Measurements from ENCODE around the gene NALCN. TPM values are rescaled to one million over a fixed set of nuclear protein-coding genes. Genes with fewer than 3 reads are reported as not detected.

Gene NALCN
- total RNA-seq, 2 experiments from 2014 or later: not detected

DNA sequence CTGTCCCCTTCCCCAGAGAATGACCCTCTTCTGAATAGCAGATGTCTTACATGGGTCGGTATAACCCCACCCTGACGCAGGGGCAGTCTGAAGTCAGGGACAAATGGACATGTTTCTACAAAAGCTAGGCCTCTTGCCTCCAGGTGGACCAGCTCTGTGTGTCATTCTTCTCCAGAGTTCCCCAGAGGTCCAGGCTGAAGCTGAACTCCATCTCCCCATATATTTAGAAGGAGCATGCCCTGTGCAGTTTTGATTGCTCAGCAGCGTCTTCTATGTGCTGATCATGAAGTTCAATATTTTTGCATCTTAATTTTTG, 8.8 kb upstream of the NALCN start:
- Mint-ChIP-seq H3K9me3 (peaks cover 1% of the 10 kb centered on the region), H3K27ac (no peak overlapping the region), H3K27me3 (peaks cover 19% of the 10 kb centered on the region), H3K36me3 (ENCODE audit: low read depth) (no peaks in the 10 kb centered on the region), H3K4me3 (no peak overlapping the region), H3K4me1 (ENCODE audit: low read depth) (no peaks in the 10 kb centered on the region)
- Histone ChIP-seq H3K4me3 (ENCODE audit: low read length) (no peak overlapping the region), H3K9me3 (ENCODE audit: control insufficient read depth in 1 of 2, insufficient read depth in 1 of 2, low read length in 2 of 2) (no peaks in the 10 kb centered on the region), H3K4me1 (ENCODE audit: insufficient read depth, low read length) (no peaks in the 10 kb centered on the region), H3K36me3 (ENCODE audit: insufficient read depth, low read length) (no peaks in the 10 kb centered on the region), H3K27ac (ENCODE audit: low read depth in 1 of 2, low read length in 2 of 2) (no peak overlapping the region), H3K27me3 (ENCODE audit: control insufficient read depth in 1 of 2, insufficient read depth in 2 of 2, low read length in 2 of 2) (no peaks in the 10 kb centered on the region)
- intact Hi-C loops (cut with DNase I, micrococcal nuclease): no loop called here
- ChIA-PET CTCF (no interaction called here), POLR2A (interaction anchor here (0.6 kb wide), 1 partner anchor 715 kb away, joined by 3 read pairs; no protein-coding TSS in a partner anchor)
- ATAC-seq (ENCODE audit: poor library complexity) (no peak), DNase-seq (no peak)
- TF ChIP-seq, protein P1, sequence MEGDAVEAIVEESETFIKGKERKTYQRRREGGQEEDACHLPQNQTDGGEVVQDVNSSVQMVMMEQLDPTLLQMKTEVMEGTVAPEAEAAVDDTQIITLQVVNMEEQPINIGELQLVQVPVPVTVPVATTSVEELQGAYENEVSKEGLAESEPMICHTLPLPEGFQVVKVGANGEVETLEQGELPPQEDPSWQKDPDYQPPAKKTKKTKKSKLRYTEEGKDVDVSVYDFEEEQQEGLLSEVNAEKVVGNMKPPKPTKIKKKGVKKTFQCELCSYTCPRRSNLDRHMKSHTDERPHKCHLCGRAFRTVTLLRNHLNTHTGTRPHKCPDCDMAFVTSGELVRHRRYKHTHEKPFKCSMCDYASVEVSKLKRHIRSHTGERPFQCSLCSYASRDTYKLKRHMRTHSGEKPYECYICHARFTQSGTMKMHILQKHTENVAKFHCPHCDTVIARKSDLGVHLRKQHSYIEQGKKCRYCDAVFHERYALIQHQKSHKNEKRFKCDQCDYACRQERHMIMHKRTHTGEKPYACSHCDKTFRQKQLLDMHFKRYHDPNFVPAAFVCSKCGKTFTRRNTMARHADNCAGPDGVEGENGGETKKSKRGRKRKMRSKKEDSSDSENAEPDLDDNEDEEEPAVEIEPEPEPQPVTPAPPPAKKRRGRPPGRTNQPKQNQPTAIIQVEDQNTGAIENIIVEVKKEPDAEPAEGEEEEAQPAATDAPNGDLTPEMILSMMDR (IDR thresholded peaks at IDR 0.05): no peak

DNA sequence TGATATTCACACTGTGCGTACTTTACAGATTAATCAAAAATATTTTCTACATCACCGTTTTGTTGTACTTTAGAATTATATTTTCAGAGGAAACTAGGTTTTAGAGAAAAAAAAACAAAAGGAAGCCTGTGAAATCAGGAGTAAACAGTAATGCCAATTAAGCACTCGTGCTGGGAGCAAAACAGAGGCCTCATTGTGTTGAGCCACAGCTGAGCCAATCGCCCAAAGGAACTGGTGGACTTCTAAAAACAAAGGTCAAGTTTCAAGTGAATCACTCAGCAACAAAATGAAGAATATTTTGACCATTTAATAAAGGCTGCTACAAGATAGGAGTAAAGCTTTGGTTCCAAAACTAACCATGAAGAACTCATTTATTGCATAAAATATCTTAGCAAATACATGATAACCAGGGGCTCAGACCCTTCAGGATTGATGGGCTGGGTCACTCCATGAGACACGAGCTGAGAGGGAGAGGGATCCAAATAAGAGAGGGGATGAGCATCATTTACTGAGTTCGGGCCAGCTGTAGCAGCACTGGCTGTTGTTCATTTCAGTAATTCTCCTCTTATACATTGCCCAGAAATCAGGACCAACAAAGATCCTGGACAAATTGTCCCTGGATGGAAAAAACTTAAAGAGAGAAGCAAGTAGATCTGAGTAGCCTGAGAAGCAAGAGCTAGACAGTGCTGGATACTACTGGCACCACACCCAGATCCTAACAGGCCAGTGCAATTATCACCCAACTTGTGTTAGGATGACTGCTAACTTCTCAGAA, 8.3 kb upstream of the NALCN start:
- H3K4me3 ChIP-seq (ENCODE audit: low read length): no peak overlapping the region
- Mint-ChIP-seq H3K27ac (no peak overlapping the region), H3K4me1 (ENCODE audit: low read depth) (no peaks in the 10 kb centered on the region), H3K36me3 (ENCODE audit: low read depth) (no peaks in the 10 kb centered on the region), H3K27me3 (peaks cover 21% of the 10 kb centered on the region), H3K4me3 (no peak overlapping the region), H3K9me3 (peaks cover 2% of the 10 kb centered on the region)
- no peak for ATAC-seq (ENCODE audit: poor library complexity)
- TF ChIP-seq, protein P1 (IDR thresholded peaks at IDR 0.05): no peak
- intact Hi-C loops (cut with DNase I, micrococcal nuclease): no loop called here
- no peak overlapping the region for H3K27ac ChIP-seq (ENCODE audit: low read depth in 1 of 2, low read length in 2 of 2)
- POLR2A ChIA-PET: no interaction called here
- no peak for DNase-seq
- H3K4me1 ChIP-seq (ENCODE audit: insufficient read depth, low read length): no peaks in the 10 kb centered on the region
- CTCF ChIA-PET: no interaction called here
- H3K27me3 ChIP-seq (ENCODE audit: control insufficient read depth in 1 of 2, insufficient read depth in 2 of 2, low read length in 2 of 2): no peaks in the 10 kb centered on the region
- no peaks in the 10 kb centered on the region for H3K9me3 ChIP-seq (ENCODE audit: control insufficient read depth in 1 of 2, insufficient read depth in 1 of 2, low read length in 2 of 2)
- no peaks in the 10 kb centered on the region for H3K36me3 ChIP-seq (ENCODE audit: insufficient read depth, low read length)

DNA sequence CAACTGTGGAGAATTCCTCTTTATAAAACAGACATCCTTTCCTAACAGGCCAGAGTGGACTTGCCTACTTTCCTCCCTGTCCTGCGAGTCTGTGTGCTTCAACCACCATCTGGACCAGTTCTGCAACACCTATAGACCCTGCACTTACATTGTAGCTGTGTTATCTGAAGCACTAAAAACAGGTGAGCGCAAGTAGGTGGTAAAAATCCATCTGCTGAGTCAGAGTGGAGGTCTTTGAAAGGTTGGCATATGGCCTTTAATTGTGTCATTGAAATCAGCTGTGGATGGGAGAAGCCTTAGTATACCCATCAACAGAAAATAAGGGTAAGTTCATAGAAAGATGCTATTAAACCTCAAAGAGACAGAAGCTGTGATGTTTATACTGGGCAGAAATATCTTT, 7.6 kb upstream of the NALCN start:
- Mint-ChIP-seq H3K4me1 (ENCODE audit: low read depth) (no peaks in the 10 kb centered on the region), H3K36me3 (ENCODE audit: low read depth) (no peaks in the 10 kb centered on the region), H3K4me3 (no peak overlapping the region), H3K27ac (no peak overlapping the region), H3K27me3 (peaks cover 26% of the 10 kb centered on the region), H3K9me3 (peaks cover 2% of the 10 kb centered on the region)
- ChIA-PET POLR2A (no interaction called here), CTCF (no interaction called here)
- ATAC-seq (ENCODE audit: poor library complexity) (no peak), DNase-seq (no peak)
- no peaks in the 10 kb centered on the region for H3K9me3 ChIP-seq (ENCODE audit: control insufficient read depth in 1 of 2, insufficient read depth in 1 of 2, low read length in 2 of 2)
- no peak overlapping the region for H3K27ac ChIP-seq (ENCODE audit: low read depth in 1 of 2, low read length in 2 of 2)
- no peak overlapping the region for H3K4me3 ChIP-seq (ENCODE audit: low read length)
- no peaks in the 10 kb centered on the region for H3K27me3 ChIP-seq (ENCODE audit: control insufficient read depth in 1 of 2, insufficient read depth in 2 of 2, low read length in 2 of 2)
- intact Hi-C loops (cut with DNase I, micrococcal nuclease): no loop called here
- H3K4me1 ChIP-seq (ENCODE audit: insufficient read depth, low read length): no peaks in the 10 kb centered on the region
- TF ChIP-seq, protein P1 (IDR thresholded peaks at IDR 0.05): no peak
- H3K36me3 ChIP-seq (ENCODE audit: insufficient read depth, low read length): no peaks in the 10 kb centered on the region
